Measurements from ENCODE around the gene ZNF597. TPM values are rescaled to one million over a fixed set of nuclear protein-coding genes. Genes with fewer than 3 reads are reported as not detected.

ZNF597 gene
- total RNA-seq, 1 experiment from 2014 or later, result 2.2 TPM

- no peak for ATAC-seq
- peak overlapping the region; percentile 95 for H3K4me3 Mint-ChIP-seq
Observed at GRCh38 chr16:3400446-3400778, 42.9 kb downstream of the ZNF597 start.

DNA sequence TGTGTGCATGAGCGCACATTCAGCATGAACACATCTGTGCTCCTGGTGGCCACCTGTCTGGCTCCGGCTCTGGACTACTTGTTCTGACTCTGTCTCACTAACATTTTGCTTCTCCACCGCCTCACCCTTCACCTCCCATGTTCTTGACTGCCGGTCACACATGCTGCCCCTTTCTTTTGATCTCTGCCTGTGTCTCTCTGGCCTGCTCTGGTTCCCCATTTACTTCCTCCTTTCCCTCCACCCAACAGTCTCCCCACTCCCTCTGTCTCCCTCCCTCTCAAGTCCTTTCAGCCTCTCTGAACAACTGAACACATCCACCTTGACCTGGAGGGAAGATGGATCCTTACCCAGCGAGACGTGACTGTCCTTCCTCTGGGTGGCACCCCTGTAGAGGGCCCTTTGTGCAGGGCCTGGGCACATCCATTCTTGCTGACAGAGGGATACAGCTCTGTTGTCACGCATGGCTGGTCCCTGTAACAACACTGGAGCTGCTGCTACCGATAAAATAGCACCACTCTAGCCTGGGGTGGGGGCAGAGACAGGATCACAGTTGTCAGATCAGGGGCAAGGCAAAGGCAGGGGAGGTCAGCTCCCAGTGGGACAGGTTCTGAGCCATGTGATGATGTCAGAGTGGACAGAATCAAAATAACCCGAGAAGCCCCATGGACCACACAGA lies 53.5 kb downstream of the ZNF597 start:
- no peak for TF ChIP-seq SOX15 (CRISPR knock-in tag; IDR thresholded peaks at IDR 0.05)
- TF ChIP-seq, protein P1, sequence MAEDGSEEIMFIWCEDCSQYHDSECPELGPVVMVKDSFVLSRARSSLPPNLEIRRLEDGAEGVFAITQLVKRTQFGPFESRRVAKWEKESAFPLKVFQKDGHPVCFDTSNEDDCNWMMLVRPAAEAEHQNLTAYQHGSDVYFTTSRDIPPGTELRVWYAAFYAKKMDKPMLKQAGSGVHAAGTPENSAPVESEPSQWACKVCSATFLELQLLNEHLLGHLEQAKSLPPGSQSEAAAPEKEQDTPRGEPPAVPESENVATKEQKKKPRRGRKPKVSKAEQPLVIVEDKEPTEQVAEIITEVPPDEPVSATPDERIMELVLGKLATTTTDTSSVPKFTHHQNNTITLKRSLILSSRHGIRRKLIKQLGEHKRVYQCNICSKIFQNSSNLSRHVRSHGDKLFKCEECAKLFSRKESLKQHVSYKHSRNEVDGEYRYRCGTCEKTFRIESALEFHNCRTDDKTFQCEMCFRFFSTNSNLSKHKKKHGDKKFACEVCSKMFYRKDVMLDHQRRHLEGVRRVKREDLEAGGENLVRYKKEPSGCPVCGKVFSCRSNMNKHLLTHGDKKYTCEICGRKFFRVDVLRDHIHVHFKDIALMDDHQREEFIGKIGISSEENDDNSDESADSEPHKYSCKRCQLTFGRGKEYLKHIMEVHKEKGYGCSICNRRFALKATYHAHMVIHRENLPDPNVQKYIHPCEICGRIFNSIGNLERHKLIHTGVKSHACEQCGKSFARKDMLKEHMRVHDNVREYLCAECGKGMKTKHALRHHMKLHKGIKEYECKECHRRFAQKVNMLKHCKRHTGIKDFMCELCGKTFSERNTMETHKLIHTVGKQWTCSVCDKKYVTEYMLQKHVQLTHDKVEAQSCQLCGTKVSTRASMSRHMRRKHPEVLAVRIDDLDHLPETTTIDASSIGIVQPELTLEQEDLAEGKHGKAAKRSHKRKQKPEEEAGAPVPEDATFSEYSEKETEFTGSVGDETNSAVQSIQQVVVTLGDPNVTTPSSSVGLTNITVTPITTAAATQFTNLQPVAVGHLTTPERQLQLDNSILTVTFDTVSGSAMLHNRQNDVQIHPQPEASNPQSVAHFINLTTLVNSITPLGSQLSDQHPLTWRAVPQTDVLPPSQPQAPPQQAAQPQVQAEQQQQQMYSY (CRISPR knock-in tag; IDR thresholded peaks at IDR 0.05), result no peak
- no peak for TF ChIP-seq JUN (CRISPR knock-in tag; IDR thresholded peaks at IDR 0.05)
- no peak for TF ChIP-seq RELA (CRISPR knock-in tag; IDR thresholded peaks at IDR 0.05; ENCODE audit: borderline replicate concordance)
- TF ChIP-seq E2F5 (CRISPR knock-in tag; IDR thresholded peaks at IDR 0.05), result no peak
- no peak for TF ChIP-seq FOXK1 (CRISPR knock-in tag; IDR thresholded peaks at IDR 0.05)
- TF ChIP-seq NR3C1 (CRISPR knock-in tag; conservative IDR thresholded peaks at IDR 0.05; ENCODE audit: low read depth), result no peak
- no peak for TF ChIP-seq ZNF425 (CRISPR knock-in tag; conservative IDR thresholded peaks at IDR 0.05)
- TF ChIP-seq MYBL2 (CRISPR knock-in tag; IDR thresholded peaks at IDR 0.05), result no peak
- TF ChIP-seq, protein P2, sequence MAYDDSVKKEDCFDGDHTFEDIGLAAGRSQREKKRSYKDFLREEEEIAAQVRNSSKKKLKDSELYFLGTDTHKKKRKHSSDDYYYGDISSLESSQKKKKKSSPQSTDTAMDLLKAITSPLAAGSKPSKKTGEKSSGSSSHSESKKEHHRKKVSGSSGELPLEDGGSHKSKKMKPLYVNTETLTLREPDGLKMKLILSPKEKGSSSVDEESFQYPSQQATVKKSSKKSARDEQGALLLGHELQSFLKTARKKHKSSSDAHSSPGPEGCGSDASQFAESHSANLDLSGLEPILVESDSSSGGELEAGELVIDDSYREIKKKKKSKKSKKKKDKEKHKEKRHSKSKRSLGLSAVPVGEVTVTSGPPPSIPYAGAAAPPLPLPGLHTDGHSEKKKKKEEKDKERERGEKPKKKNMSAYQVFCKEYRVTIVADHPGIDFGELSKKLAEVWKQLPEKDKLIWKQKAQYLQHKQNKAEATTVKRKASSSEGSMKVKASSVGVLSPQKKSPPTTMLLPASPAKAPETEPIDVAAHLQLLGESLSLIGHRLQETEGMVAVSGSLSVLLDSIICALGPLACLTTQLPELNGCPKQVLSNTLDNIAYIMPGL (CRISPR knock-in tag; IDR thresholded peaks at IDR 0.05), result no peak
- TF ChIP-seq ATF6 (CRISPR knock-in tag; IDR thresholded peaks at IDR 0.05), result no peak
- TF ChIP-seq TP53 (CRISPR knock-in tag; IDR thresholded peaks at IDR 0.05), result no peak
- TF ChIP-seq ZNF317 (CRISPR knock-in tag; IDR thresholded peaks at IDR 0.05; ENCODE audit: borderline replicate concordance, low read depth), result no peak
- no peak for TF ChIP-seq CBFB (CRISPR knock-in tag; IDR thresholded peaks at IDR 0.05; ENCODE audit: low read depth)
- TF ChIP-seq OVOL2 (CRISPR knock-in tag; IDR thresholded peaks at IDR 0.05; ENCODE audit: borderline replicate concordance), result no peak
- TF ChIP-seq, protein P3, sequence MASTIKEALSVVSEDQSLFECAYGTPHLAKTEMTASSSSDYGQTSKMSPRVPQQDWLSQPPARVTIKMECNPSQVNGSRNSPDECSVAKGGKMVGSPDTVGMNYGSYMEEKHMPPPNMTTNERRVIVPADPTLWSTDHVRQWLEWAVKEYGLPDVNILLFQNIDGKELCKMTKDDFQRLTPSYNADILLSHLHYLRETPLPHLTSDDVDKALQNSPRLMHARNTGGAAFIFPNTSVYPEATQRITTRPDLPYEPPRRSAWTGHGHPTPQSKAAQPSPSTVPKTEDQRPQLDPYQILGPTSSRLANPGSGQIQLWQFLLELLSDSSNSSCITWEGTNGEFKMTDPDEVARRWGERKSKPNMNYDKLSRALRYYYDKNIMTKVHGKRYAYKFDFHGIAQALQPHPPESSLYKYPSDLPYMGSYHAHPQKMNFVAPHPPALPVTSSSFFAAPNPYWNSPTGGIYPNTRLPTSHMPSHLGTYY (CRISPR knock-in tag; IDR thresholded peaks at IDR 0.05), result no peak
- Mint-ChIP-seq H3K27me3 (ENCODE audit: low read depth) (no peaks in the 10 kb centered on the region), H3K4me1 (no peaks in the 10 kb centered on the region), H3K36me3 (peaks cover 81% of the 10 kb centered on the region), H3K9me3 (peaks cover 28% of the 10 kb centered on the region), H3K27ac (no peak overlapping the region), H3K4me3 (no peak overlapping the region)
- ATAC-seq (no peak), DNase-seq (ENCODE audit: low spot score) (no peak)
- ChIA-PET CTCF (no interaction called here), POLR2A (no interaction called here)

More at GRCh38 chr16:3400446-3400778, 42.9 kb downstream of the ZNF597 start:
- DNase-seq (ENCODE audit: low spot score), result no peak
- H3K4me1 Mint-ChIP-seq, result peaks cover 8% of the 10 kb centered on the region
- peak overlapping the region; percentile 78; the same call in 1 of the 2 replicates for H3K27ac Mint-ChIP-seq
- CTCF ChIA-PET, result interaction anchor here (0.6 to 2.8 kb wide), 10 partner anchors 44 to 218 kb away, joined by 3 to 13 read pairs (median 4); partner anchors contain the start of genes CLUAP1, NAA60 and ZNF597
- H3K9me3 Mint-ChIP-seq, result peaks cover 11% of the 10 kb centered on the region
- H3K36me3 Mint-ChIP-seq, result peaks cover 50% of the 10 kb centered on the region
- no peaks in the 10 kb centered on the region for H3K27me3 Mint-ChIP-seq (ENCODE audit: low read depth)
- TF ChIP-seq ZNF121 (CRISPR knock-in tag; IDR thresholded peaks at IDR 0.05) (no peak), FOXP1 (CRISPR knock-in tag; IDR thresholded peaks at IDR 0.05; ENCODE audit: borderline replicate concordance) (no peak), ZNF232 (CRISPR knock-in tag; IDR thresholded peaks at IDR 0.05) (0 out of 2 replicates have a peak, but pooled peaks have one; percentile 11), EMX1 (CRISPR knock-in tag; IDR thresholded peaks at IDR 0.05) (no peak)
- POLR2A ChIA-PET, result interaction anchor here (1.0 to 2.1 kb wide), 5 partner anchors 43 to 118 kb away, joined by 3 to 11 read pairs (median 4); partner anchors contain the start of genes CLUAP1, NAA60, TIGD7 and ZNF263

Measured in WTC11 (cell line).